ENCODE measurements around the gene TNFRSF4.
"Not testable (repeated sequence)": the region's sequence is repeated elsewhere in the genome, so short reads cannot be mapped to it uniquely, and the experiment has no call there.

TNFRSF4 gene

GRCh38 chr1:1183833-1184775 lies 29.8 kb downstream of the TNFRSF4 start:
- no peak for DNase-seq (ENCODE audit: low spot score in 2 of 2)
- Mint-ChIP-seq H3K36me3 (no peaks in the 10 kb centered on the region), H3K27ac (peak overlapping the region; percentile 74), H3K9me3 (no peaks in the 10 kb centered on the region), H3K4me3 (no peak overlapping the region), H3K27me3 (peaks cover 16% of the 10 kb centered on the region), H3K4me1 (peaks cover 10% of the 10 kb centered on the region)
- peak; percentile 19 for ATAC-seq (ENCODE audit: low read depth)

GRCh38 chr1:1183221-1183747 lies 30.7 kb downstream of the TNFRSF4 start:
- ATAC-seq (ENCODE audit: low read depth) (no peak), DNase-seq (ENCODE audit: low spot score in 2 of 2) (no peak)
- no peak overlapping the region for H3K4me3 Mint-ChIP-seq
- no peaks in the 10 kb centered on the region for H3K9me3 Mint-ChIP-seq
- no peaks in the 10 kb centered on the region for H3K36me3 Mint-ChIP-seq
- peaks cover 10% of the 10 kb centered on the region for H3K4me1 Mint-ChIP-seq
- H3K27me3 Mint-ChIP-seq = peaks cover 16% of the 10 kb centered on the region
- peak overlapping the region; percentile 74 for H3K27ac Mint-ChIP-seq

- H3K4me3 Mint-ChIP-seq = no peak overlapping the region
- no peak overlapping the region for H3K27ac Mint-ChIP-seq
- DNase-seq (ENCODE audit: low spot score in 2 of 2) (no peak), ATAC-seq (ENCODE audit: low read depth) (no peak)
- peaks cover 12% of the 10 kb centered on the region for H3K4me1 Mint-ChIP-seq
- no peaks in the 10 kb centered on the region for H3K9me3 Mint-ChIP-seq
- no peaks in the 10 kb centered on the region for H3K36me3 Mint-ChIP-seq
- peaks cover 16% of the 10 kb centered on the region for H3K27me3 Mint-ChIP-seq
Observed at GRCh38 chr1:1182491-1183220, 31.3 kb downstream of the TNFRSF4 start.

DNA sequence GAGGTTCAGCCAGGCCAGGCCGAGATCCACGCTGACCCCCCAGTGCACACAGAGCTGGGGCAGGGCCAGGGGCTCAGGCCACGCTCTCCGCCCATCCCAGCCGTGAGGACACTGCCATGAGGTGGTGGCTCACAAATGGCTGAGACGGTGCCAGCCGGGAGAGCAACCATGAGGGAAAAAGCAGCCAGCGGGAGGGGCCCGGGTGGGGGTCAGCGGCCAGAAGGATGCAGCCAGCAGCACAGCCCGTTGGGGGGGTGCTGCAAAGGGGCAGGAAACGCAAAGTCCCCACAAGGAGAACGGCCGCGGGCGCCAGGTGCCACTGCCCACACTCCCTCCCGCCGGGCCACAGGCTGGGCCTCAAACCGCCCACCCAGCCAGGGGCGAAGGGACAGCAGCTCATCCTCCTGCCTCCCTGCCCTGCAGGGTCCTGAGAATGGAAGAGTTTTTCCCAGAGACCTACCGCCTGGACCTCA lies 32.0 kb downstream of the TNFRSF4 start:
- Mint-ChIP-seq H3K9me3 (no peaks in the 10 kb centered on the region), H3K4me3 (no peak overlapping the region), H3K36me3 (peaks cover 1% of the 10 kb centered on the region), H3K4me1 (peaks cover 14% of the 10 kb centered on the region), H3K27me3 (peaks cover 17% of the 10 kb centered on the region), H3K27ac (no peak overlapping the region)
- DNase-seq (ENCODE audit: low spot score in 2 of 2) = no peak
- no peak for ATAC-seq (ENCODE audit: low read depth)

GRCh38 chr1:1181129-1181937 lies 32.6 kb downstream of the TNFRSF4 start:
- peaks cover 17% of the 10 kb centered on the region for H3K4me1 Mint-ChIP-seq
- ATAC-seq (ENCODE audit: low read depth) (no peak), DNase-seq (ENCODE audit: low spot score in 2 of 2) (no peak)
- H3K36me3 Mint-ChIP-seq = peaks cover 4% of the 10 kb centered on the region
- H3K27me3 Mint-ChIP-seq = peaks cover 20% of the 10 kb centered on the region
- H3K9me3 Mint-ChIP-seq = no peaks in the 10 kb centered on the region
- H3K4me3 Mint-ChIP-seq = no peak overlapping the region
- no peak overlapping the region for H3K27ac Mint-ChIP-seq

DNA sequence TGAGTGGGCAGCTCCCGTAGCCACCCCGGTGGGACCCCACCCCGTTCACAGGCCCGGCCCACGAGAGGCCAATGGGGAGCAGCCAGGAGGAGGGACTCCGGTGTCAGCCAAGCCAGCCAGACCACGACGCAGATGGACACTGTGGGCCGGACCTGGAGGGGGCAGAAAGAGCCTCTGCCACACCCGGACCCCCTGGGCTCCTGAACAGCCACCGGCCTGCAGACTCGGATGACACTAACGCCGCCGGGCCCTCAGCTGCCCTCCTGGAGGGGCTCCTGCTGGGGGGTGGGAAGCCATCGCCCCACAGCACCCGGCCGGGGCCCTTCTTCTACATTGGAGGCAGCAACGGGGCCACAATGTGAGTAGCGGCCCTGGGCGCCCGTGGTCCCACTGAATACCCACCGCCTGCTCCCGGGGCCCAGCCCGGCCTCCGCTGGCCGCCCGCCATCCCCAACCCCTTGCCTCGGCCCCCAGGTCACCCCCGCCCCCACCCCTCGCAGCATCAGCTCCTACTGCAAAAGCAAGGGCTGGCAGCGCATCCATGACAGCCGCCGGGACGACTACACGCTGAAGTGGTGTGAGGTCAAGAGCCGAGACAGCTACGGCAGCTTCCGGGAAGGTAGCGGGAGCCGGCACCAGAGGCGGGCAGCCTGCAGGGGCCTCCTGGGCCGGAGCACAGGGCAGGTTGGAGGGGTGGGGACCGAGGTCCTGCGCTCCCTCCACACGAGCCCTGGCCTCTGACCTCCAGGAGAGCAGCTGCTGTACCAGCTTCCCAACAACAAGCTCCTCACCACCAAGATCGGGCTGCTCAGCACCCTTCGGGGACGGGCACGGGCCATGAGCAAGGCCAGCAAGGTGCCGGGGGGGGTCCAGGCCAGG lies 33.7 kb downstream of the TNFRSF4 start:
- Mint-ChIP-seq H3K36me3 (peaks cover 4% of the 10 kb centered on the region), H3K4me1 (peaks cover 27% of the 10 kb centered on the region), H3K9me3 (no peaks in the 10 kb centered on the region), H3K27me3 (peaks cover 26% of the 10 kb centered on the region), H3K4me3 (no peak overlapping the region), H3K27ac (no peak overlapping the region)
- ATAC-seq (ENCODE audit: low read depth) (no peak), DNase-seq (ENCODE audit: low spot score in 2 of 2) (no peak)

- no peak for ATAC-seq (ENCODE audit: low read depth)
- no peak for DNase-seq (ENCODE audit: low spot score in 2 of 2)
- Mint-ChIP-seq H3K36me3 (peaks cover 4% of the 10 kb centered on the region), H3K27me3 (peaks cover 26% of the 10 kb centered on the region), H3K9me3 (no peaks in the 10 kb centered on the region), H3K4me1 (peaks cover 27% of the 10 kb centered on the region), H3K4me3 (no peak overlapping the region), H3K27ac (no peak overlapping the region)
Observed at GRCh38 chr1:1179346-1179982, 34.5 kb downstream of the TNFRSF4 start.

GRCh38 chr1:1178794-1179331 lies 35.1 kb downstream of the TNFRSF4 start:
- Mint-ChIP-seq H3K27me3 (peaks cover 26% of the 10 kb centered on the region), H3K4me1 (peaks cover 27% of the 10 kb centered on the region), H3K36me3 (peaks cover 4% of the 10 kb centered on the region), H3K27ac (no peak overlapping the region), H3K9me3 (no peaks in the 10 kb centered on the region), H3K4me3 (no peak overlapping the region)
- ATAC-seq (ENCODE audit: low read depth) = no peak
- no peak for DNase-seq (ENCODE audit: low spot score in 2 of 2)

- Mint-ChIP-seq H3K27me3 (peaks cover 23% of the 10 kb centered on the region), H3K4me1 (peaks cover 27% of the 10 kb centered on the region), H3K36me3 (peaks cover 4% of the 10 kb centered on the region), H3K9me3 (no peaks in the 10 kb centered on the region), H3K27ac (no peak overlapping the region), H3K4me3 (no peak overlapping the region)
- DNase-seq (ENCODE audit: low spot score in 2 of 2) (no peak), ATAC-seq (ENCODE audit: low read depth) (no peak)
Observed at GRCh38 chr1:1177452-1178206, 36.3 kb downstream of the TNFRSF4 start.

DNA sequence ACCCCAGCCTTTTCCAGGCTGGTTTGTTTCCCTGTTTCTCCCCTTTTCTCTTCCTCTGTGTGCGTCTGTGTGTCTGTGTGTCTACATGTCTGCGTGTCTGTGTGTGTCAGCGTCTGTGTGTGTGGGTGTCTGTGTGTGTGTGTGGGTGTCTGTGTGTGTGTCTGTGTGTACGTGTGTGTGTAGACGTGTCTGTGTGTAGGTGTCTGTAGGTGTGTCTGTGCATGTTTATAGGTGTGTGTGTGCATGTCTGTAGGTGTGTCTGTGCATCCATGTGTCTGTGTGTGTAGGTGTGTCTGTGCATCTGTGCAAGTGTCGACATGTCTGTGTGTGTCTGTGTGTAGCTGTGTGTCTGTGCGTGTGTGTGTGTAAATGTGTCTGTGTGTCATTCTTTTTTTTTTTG lies 37.0 kb downstream of the TNFRSF4 start:
- peaks cover 4% of the 10 kb centered on the region for H3K36me3 Mint-ChIP-seq
- H3K4me1 Mint-ChIP-seq = peaks cover 29% of the 10 kb centered on the region
- H3K4me3 Mint-ChIP-seq = no peak overlapping the region
- DNase-seq (ENCODE audit: low spot score in 2 of 2) = no peak
- H3K27me3 Mint-ChIP-seq = peaks cover 19% of the 10 kb centered on the region
- ATAC-seq (ENCODE audit: low read depth) = no peak
- no peaks in the 10 kb centered on the region for H3K9me3 Mint-ChIP-seq
- no peak overlapping the region for H3K27ac Mint-ChIP-seq

- ATAC-seq (ENCODE audit: low read depth); H3K9me3 Mint-ChIP-seq; H3K36me3 Mint-ChIP-seq; DNase-seq (ENCODE audit: low spot score in 2 of 2); H3K27ac Mint-ChIP-seq; H3K4me3 Mint-ChIP-seq: not testable (repeated sequence)
- H3K27me3 Mint-ChIP-seq = peaks cover 13% of the 10 kb centered on the region
- H3K4me1 Mint-ChIP-seq = peaks cover 29% of the 10 kb centered on the region
Observed at GRCh38 chr1:1176063-1176761, 37.7 kb downstream of the TNFRSF4 start.

All from memory B cell (primary cell).